HTR-8/SVneo (cell line): ENCODE results near the gene GPR160.

Experiments
- DNase-seq: peaks from one replicate; pipeline ENCODE4 v3.0.0; 2011; ENCODE audit warnings: low spot score, mixed read lengths; ENCODE audit not compliant: insufficient read length
- FAIRE-seq: peaks from 2 replicates; lab custom pipeline; 2011; peaks lifted over from hg19 to GRCh38; lab: Jason Lieb, UNC

GPR160 gene

DNA sequence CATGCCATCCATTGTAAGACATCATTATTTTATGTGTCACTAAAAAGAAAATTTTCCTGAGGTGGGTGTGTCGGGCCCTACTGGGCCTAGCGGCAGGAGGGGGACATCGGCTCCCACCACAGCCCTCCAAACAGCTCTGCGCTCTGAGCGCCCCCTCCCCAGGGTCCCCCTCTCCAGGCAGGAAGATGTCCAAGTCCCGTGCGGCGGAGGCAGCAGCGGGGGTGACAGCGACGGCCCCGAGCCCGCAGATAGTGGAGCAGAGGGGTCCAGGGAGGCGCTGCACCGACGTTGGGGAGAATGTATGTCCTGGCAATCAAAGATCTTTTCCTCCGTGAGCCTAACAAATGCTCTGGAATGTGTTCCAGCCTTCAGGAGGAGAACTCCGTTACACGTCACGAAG, 24.3 kb downstream of the GPR160 start:
- no peak for FAIRE-seq
- DNase-seq, result no peak

DNA sequence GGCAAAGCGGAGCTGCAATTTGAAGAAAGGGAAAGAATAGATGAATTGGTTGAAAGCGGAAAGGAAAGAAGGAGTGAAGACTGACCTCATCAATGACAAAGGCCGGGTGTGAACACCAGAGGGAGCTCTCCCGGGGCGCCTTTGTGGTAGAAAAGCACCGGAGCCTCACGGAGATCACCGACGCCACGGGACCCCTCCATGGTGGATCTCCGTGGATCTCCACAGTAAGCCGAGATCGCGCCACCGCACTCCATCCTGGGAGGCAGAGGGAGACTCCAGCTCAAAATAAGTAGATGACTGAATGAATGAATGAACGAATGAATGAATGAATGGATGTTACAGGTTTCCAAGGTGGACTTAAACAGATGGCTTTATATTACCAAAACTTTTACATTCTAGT, 25.0 kb downstream of the GPR160 start:
- no peak for DNase-seq

DNA sequence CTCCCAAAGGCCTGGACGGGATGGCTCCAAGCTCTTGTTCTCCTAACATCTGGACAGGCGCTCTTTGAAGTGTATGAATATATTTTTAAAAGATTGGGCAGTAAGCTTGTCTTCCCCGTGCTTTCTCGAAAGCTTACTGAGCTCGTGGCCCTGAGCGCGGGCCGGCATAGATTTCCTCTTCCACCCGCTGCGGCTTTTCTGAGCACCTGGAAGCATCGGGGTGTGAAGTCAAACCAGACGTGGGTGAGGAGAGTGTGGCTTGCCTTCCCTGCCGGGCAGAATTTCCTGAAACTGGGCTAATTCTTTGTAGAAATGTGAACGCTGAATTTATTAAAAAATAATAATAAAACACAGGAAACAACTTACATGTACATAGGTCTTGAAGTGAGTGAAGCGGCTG, 25.9 kb downstream of the GPR160 start:
- FAIRE-seq, result no peak

More for the DNA sequence above, 25.0 kb downstream of the GPR160 start:
- FAIRE-seq, result no peak

DNA sequence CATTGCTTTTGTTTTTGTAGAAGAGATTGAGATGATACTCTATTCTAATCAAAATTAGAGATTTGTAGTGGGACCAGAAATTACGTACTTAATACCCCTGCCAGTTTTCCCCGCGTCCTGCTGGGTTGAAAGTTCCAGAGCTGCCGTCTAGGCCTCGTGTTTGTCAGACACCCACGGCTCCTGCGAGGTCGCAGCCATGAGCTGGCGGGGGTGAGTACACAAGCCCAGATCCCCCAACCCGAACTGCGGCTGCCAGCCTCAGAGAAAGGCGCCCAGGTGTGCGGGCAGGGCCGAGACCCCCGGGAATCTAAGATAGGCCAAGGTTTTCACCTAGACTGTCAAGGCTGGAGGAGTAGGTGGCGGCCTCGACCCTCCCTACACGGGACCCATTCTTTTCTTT, 26.3 kb downstream of the GPR160 start:
- DNase-seq (no peak), FAIRE-seq (no peak)

More for the DNA sequence above, 25.9 kb downstream of the GPR160 start:
- no peak for DNase-seq

DNA sequence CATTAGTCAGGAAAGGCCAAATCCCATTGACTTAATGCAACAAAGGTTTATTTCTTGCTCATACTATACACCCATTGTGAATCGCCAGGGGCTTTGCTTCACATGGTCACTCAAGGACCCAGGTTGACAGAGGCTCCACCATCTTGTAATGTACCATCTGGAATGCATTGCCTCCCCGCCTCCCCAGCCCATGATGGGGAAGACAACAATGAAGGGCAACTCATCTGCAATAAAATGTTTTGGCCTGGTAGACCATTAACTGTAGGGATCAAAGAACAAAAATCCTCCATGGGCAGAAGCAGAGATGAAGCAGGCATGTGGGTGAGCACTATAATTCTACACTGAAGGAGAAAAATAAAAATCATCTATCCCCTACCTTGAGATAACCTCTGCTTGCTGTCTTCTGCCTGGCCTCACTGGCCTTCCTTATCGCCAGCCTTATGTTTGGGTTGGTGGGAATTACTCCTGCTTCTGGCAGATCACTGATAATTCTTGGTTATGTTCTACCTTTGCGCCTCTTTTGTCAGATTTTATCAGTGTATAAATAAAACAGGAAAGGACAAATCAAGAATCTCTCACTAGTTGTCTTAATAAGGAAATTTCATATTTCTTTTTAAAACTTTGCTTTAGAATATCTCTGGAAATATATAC, 37.8 kb downstream of the GPR160 start:
- DNase-seq (no peak), FAIRE-seq (no peak)

DNA sequence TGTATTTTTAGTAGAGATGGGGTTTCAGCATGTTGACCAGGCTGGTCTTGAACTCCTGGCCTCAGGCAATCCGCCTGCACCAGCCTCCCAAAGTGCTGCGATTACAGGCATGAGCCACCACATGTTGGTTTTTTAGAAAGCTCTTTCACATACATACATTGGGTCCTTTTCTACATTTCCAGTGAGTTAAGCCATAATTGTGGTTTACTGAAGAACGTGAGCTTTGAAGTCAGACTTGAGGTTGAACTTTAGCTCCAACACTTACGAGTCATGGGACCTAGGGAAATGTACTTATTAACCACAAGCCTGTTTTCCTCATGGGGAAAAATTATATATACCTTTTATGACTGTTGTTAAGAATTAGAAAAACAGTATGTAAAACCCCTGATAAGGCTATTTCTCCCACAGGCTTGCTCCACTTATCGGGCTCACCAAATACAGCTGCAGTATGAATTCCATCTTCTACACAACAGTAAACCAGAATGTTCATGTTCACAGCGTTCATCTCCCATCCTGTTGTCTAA, 39.0 kb downstream of the GPR160 start:
- FAIRE-seq (no peak), DNase-seq (no peak)

DNA sequence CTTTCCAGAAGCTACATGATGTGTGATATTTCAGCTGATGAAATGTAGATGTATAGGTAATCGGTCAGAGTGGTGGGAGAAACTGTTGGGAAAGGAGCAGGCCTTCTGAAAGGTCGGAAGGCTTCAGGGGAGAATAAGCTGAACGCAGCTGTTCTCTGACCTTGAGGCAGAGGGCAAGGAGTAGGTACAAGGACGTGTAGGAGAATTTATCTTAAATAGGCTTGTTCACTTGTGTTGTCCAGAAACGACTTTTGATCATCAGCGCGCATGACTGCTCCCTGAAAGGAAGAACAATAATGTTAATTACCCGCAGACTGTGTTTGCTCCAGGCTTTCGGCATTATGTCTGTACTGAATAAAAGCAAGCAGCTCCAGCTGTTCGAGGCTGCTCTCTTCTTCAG, 39.6 kb downstream of the GPR160 start:
- DNase-seq (no peak), FAIRE-seq (no peak)

DNA sequence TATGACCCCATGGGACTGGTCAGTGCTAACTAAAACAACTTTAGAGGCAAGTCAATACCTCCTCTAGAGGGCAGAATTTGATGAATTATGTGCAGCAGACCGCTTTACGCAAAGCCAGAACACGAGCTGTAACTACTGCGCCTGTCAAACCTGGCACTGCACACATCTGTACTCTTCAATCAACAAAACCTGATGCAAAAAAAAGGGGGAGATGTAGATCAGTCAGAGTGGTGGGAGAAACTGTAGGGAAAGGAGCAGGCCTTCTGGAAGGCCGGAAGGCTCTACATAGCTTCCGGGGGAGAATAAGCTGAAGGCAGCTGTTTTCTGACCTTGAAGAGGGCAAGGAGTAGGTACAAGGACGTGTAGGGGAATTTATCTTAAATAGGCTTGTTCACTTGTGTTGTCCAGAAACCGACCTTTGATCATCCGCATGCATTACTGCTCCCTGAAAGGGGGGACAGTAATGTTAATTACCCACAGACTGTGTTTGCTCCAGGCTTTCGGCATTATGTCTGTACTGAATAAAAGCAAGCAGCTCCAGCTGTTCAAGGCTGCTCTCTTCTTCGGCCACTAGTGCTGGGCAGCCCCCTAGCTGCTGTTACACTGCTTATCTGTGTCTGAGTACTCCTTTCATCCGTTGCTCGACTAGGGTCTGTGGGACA, 41.0 kb downstream of the GPR160 start:
- FAIRE-seq (no peak), DNase-seq (no peak)

DNA sequence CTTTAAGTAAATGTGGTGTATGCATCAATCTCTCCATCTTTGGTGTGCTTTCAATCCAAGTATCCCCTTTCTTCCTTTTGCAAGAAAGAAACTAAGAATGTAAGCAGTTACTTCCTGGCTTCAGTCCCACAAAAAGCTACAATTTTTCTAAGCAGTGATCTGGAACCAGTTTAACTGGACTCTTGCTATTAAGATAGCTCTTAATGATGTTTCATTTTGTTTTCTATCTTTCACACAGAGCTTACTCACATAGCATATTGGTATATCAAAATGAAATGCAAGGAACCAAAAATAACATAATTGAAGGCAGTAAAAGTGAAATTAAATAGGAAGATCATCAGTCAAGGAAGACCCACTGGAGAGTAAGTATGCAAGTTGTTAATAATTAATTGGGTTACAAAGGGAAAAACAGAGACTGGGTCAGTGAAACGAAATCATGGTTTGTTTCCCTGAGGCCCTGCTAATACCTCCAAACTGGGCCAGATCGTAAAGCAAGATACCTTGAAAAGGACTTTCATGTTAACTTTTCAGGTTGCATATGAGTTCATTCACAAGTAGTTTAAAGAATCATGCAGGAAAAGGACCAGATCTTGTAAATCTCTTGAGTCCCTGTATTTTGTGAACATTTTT, 41.9 kb downstream of the GPR160 start:
- no peak for FAIRE-seq
- DNase-seq, result no peak

DNA sequence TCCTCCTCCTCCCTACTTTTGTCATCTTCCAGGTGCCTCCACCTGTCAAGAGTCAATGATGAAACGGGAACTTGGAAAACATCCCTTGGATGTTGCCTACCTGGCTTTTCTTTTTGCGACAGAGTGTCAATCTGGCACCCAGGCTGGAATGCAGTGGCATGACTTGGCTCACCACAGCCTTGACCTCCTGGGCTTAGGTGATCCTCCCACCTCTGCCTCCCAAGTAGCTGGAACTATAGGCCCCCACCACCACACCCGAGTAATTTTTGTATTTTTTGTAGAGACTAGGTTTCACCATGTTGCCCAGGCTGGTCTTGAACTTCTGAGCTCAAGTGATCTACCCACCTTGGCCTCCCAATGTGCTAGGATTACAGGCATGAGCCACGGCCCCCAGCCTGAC, 42.8 kb downstream of the GPR160 start:
- DNase-seq, result no peak
- no peak for FAIRE-seq

DNA sequence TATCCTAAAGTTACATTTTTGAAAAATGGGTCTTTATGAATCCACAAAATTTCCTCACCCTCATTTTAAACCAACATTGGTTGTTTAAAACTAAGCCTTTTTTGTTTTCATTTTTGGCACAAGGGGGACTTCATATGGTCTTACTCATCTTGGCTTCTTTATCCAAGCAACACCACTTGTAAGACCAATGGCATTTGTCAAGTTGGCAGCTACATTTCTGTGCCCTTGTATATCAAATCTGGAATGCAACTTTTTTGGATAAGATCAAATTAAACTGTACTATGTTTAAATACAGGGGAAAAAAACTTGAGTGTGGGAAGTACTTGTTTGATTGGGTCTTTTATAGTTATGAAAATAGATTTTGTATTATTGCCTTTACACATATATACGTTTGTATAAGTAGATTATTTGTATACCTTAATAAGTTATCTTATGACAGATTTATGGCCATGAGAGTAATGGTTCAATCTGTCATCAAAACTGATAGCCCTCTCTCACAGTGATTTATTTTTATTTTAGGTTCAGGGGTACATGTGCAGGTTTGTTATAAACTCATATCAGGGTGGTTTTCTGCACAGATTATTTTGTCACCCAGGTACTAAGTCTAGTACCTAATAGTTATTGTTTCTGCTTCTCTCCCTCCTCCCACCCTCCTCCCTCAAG, 43.4 kb downstream of the GPR160 start:
- DNase-seq, result no peak
- no peak for FAIRE-seq

DNA sequence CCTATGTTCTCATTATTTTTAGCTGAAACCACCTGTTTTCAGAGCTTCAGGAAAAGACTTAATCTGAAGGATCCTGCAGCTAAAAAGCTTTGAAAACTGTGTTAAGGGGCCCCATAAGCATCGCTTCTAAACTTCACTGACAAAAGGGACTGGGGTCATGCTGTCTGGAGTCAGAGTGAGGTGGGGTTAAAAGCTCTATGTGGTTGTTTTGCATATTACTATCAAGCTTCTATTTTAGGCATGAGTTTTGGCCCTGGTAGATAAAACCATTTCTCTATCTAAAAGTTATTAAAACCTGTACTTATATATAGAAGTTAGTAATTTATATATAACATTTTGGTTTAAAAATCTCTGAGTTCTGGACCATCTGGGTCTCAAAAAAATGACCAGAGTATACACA, 45.5 kb downstream of the GPR160 start:
- DNase-seq (no peak), FAIRE-seq (no peak)

DNA sequence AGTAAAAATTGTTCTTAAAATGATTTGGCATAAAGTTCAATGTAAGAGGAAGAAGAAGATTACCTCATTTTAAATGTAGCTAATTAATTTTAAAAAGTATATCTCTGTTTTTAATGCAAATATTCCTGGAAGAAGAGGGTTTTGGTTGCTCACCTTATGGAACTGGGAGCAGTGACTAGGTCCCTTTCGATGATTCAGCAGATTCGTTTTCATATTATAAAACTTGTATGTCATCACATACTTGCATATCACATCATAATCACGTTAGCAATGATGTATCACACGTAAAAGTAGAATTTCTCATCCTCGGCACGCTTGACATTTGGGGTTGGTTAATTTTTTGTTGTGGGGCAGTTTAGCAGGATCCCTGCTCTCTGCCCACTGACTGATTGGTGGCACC, 47.6 kb downstream of the GPR160 start:
- DNase-seq, result no peak
- no peak for FAIRE-seq

DNA sequence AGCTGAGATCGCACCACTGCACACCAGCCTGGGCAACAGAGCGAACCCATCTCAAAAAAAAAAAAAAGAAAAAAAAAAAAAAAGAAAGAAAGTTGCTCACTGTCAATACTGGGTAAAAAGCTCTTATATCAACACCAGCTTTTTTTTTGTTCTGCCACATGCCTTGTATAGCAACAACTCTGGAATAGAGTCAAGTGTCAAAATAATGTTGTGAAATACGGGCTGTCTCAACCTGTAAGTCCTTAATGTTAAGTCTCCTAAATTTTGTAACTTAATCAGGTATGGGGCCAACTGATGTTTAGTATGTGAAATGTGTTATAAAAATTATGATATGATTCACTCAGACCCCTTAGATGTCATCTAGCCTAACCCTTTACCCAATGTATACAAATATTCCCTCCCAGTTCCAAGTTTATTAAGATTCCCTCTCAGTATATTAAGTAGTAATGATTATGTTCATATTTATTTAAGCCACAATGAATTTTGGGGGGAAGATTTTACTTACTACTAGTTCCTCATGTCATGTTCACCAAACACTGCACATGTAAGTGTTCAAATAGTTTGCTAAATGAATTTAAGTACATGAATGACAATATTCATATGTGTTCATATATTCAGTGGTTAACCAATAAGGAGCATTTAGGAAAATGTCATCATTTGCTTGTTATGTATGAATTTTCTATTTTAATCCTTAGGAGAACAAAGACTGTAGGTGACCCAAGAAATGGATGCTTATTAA, 52.2 kb downstream of the GPR160 start:
- no peak for FAIRE-seq
- DNase-seq, result no peak

DNA sequence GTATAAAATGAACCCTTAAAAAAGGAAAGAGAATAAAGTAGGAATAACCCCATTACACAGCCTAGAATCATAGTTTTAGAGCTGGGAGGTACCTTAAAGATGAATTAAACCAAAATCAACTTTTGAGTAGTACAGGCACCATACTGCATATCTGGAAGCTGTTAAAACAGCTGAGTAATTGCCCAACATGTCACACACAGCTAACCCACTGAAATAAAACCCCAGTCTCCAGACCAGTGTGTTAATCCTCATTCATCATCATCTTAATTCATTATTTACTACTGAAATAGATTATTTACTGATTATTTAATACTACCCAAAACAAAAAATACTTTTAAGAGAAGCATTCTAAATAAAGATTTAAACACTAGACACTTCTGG, 52.8 kb downstream of the GPR160 start:
- DNase-seq (no peak), FAIRE-seq (no peak)

DNA sequence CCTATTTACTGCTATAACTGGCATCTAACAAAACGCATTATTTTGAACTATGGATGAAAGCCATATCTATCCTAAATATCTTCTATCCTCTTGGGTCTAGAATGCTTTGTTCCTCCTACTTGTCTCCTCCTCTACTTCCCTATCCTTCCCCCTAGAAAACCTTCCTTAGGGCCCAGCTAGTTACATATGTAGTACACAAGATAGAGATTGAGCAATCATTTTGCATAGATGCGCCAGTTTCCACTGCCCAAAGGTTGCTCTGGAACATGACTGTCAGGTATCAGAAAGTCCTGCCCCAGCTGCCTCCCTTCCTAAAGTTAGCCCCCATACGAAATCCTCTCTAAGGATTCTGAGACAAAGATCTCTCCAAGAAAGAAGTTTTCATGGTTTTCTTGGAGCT, 55.1 kb downstream of the GPR160 start:
- DNase-seq (no peak), FAIRE-seq (no peak)

DNA sequence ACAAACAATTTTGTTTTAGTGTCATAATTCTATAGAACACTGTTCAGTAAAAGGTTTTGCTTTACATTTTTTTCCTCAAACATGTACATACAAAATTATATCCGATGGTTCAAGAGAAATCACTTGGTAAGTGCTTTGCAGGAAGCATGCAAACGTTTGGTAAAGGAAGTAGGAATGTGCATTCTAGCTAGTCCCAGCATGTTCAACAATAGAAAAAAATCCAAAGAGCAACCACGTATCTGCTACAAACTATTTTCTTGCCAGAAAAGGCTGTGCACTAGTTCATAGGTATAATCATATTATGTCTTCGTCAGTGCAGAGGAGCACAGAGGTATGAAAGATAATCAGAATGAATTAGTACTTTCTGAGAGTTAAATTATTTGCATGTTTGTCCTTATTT, 58.0 kb downstream of the GPR160 start:
- FAIRE-seq (no peak), DNase-seq (no peak)

DNA sequence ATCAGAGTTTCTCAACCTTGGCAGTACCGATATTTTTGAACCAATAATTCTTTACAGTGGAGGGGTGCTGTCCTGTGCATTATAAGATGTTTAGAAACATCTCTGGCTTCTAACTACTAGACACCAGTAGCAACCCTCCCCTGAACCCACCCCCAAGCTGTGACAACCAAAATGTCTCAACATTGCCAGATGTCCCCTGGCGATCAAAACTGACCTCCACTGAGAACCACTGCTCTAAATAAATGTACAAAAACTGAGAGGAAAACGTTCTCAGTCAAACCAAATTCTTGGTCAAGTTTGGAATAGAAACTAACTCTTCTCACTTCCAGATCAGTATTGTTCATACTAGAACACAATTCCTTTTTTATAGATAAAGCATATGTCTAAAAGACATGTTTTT, 58.5 kb downstream of the GPR160 start:
- DNase-seq (no peak), FAIRE-seq (no peak)

DNA sequence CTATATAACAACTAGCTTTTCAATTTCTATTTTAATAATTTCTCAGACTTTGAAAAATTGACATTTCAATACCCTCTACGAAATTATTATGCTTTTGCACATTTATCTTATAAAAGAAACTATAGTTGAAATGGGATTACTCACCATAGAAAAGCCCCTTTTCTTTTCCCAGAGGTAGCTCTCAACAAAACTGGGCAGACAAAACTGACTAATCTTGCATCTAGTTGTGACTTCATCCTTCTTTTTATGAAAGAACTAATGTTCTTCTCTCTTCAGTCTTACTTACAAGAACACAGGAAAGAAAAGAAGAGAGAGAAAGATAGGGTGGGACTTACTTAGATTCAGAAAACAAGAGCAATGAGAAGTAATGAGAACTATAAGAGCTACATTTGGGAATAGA, 61.0 kb downstream of the GPR160 start:
- FAIRE-seq, result no peak

DNA sequence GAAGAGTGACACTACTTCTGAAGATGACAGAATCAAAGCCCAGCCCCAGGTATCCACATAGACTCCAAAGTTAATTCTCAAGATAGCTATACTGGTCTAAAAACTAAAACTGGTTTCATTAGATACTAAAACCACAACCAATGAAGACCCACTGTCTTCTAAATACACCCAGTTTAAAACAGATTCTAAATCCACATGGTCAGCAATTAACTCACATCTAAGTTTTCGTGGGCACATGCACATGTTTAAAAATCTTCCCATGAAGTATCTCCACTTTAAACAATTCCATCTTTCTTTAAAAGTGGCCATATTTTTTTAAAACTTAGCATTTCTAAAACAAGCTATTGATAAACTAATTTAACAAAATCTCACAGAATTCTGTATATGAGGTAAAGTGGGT, 63.1 kb downstream of the GPR160 start:
- no peak for FAIRE-seq
- DNase-seq, result no peak

More for the DNA sequence above, 61.0 kb downstream of the GPR160 start:
- DNase-seq, result no peak
